SK-N-MC (cell line): Measurements from ENCODE around the gene MOV10L1.

Source experiments
- EZH2 ChIP-seq: fragments of 200-600 bp; sonication (generic); IDR thresholded peaks from one replicate; pipeline ENCODE4 v1.6.1; 2017; ENCODE audit warnings: antibody characterized with exemption
- FOXP2 ChIP-seq: optimal IDR thresholded peaks from 2 replicates; pipeline ENCODE3; 2011; ENCODE audit warnings: mild to moderate bottlenecking, moderate library complexity; ENCODE audit not compliant: insufficient read depth; ENCODE audit errors: extremely low read length, control extremely low read depth
- POLR2AphosphoS5 ChIP-seq: IDR thresholded peaks from 2 replicates; pipeline ENCODE4 v1.6.1; 2012; ENCODE audit warnings: mild to moderate bottlenecking, low read depth, low read length, borderline replicate concordance

DNA sequence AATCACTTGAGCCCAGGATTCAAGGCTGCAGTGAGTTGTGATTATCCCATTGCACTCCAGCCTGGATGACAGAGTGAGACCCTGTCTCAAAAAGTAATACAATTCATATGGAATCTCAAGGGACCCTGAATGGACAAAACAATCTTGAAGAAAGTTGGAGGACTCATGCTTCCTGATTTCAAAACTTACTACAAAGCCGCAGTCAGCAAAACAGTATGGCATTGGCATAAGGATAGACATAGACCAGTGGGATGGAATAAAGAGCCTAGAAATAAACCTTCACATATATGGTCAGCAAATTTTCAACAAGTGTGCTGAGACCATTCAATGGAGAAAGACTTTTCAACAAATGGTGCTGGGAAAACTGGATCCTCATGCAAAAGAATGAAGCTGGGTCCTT lies 113.5 kb downstream of the MOV10L1 start:
- TF ChIP-seq EZH2 (no peak), POLR2AphosphoS5 (no peak), FOXP2 (no peak)
